Upper lobe of right lung (tissue), 1 donor: ENCODE measurements around the gene ZNF845. TPM values are rescaled to one million over a fixed set of nuclear protein-coding genes. Genes with fewer than 3 reads are reported as not detected.
"Not testable (repeated sequence)": the region's sequence is repeated elsewhere in the genome, so short reads cannot be mapped to it uniquely, and the experiment has no call there.

Source experiments
- ATAC-seq: fragments of 200-7000 bp; cut with Tn5 transposase; one replicate; pipeline ENCODE4 v1.9.1; 2020; ENCODE audit warnings: mild to moderate bottlenecking, moderate library complexity
- DNase-seq: peaks from one replicate; pipeline ENCODE4 v3.0.0-alpha.2; 2020
- H3K27ac ChIP-seq: fragments of 200-600 bp; one replicate; pipeline ENCODE4 v1.8.0; 2022
- H3K27me3 ChIP-seq: fragments of 200-600 bp; one replicate; pipeline ENCODE4 v1.8.0; 2022; ENCODE audit warnings: mild to moderate bottlenecking
- H3K36me3 ChIP-seq: fragments of 200-600 bp; one replicate; pipeline ENCODE4 v1.8.0; 2022
- H3K4me1 ChIP-seq: fragments of 200-600 bp; one replicate; pipeline ENCODE4 v1.8.0; 2022
- H3K4me3 ChIP-seq: fragments of 200-600 bp; one replicate; pipeline ENCODE4 v1.8.0; 2022; ENCODE audit warnings: mild to moderate bottlenecking
- H3K9me3 ChIP-seq: fragments of 200-600 bp; one replicate; pipeline ENCODE4 v1.8.0; 2022
- CTCF ChIP-seq: fragments of 200-600 bp; IDR thresholded peaks from one replicate; pipeline ENCODE4 v1.8.0; 2022; ENCODE audit warnings: antibody characterized with exemption
- intact Hi-C: fragments of 100-400 bp; cut with DNase I; formaldehyde crosslinking; loops from one replicate; pipeline ENCODE4 v1.11.0; 2022
- total RNA-seq: library from RNA; stranded (reverse); fragmentation: NEBNext Ultra II Directional; extraction: Animal tissue kit (Norgen Biotek cat#: 25700); gene quantifications from one replicate; pipeline ENCODE4 v1.2.1, GENCODE V29; 2021
- donor health status: DM: no; HTN: yes; CAD: no; lungs with severe emphysema.

Gene ZNF845
- total RNA-seq, 1 donor from 2014 or later: 7.8 TPM

DNA sequence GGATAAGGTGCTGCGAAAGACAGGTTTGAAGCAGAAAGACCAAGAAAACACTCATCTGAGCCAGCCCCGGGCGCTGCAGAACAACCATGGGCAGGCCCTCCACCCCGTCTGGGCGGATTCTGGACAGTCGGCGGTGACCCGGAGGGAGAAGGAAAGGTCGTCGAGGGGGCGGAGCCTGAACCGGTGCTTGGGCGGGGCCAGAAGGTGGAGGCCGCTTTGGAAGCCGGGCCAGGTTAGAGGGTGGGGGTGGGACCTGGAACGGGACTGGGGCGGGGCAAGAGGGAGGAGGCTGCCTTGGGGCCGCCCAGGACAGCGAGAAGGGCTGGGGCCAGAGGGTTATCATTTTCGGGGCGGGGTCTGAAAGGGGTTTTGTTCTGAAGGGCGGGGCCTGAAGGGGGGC is 56.4 kb downstream of the ZNF845 start:
- Histone ChIP-seq H3K4me1 (peaks cover 10% of the 10 kb centered on the region), H3K9me3 (peaks cover 7% of the 10 kb centered on the region), H3K4me3 (no peak overlapping the region), H3K27ac (no peak overlapping the region), H3K27me3 (no peaks in the 10 kb centered on the region), H3K36me3 (no peaks in the 10 kb centered on the region)
- no peak for TF ChIP-seq CTCF
- intact Hi-C loops: no loop called here
- no peak for ATAC-seq
- no peak for DNase-seq

- H3K9me3 ChIP-seq: no peaks in the 10 kb centered on the region
- TF ChIP-seq CTCF: no peak
- H3K27ac ChIP-seq: peak overlapping the region; percentile 81
- H3K4me1 ChIP-seq: peaks cover 21% of the 10 kb centered on the region
- intact Hi-C loops: no loop called here
- DNase-seq: peak; percentile 68
- H3K4me3 ChIP-seq: peak overlapping the region; percentile 79
- no peaks in the 10 kb centered on the region for H3K27me3 ChIP-seq
- peak; percentile 28 for ATAC-seq
- peaks cover 7% of the 10 kb centered on the region for H3K36me3 ChIP-seq
Observed at GRCh38 chr19:53394522-53394973, 61.0 kb downstream of the ZNF845 start.

- Histone ChIP-seq H3K27me3 (no peaks in the 10 kb centered on the region), H3K9me3 (no peaks in the 10 kb centered on the region), H3K4me1 (peaks cover 21% of the 10 kb centered on the region), H3K27ac (peak within 1 kb of the TSS; percentile 81), H3K36me3 (peaks cover 13% of the 10 kb centered on the region), H3K4me3 (peak within 1 kb of the TSS; percentile 79)
- DNase-seq (peak; percentile 97), ATAC-seq (peak; percentile 100)
- intact Hi-C loops: no loop called here
- TF ChIP-seq CTCF: peak; percentile 49
Observed at GRCh38 chr19:53394974-53395839, 61.7 kb downstream of the ZNF845 start, which contains the start of gene ZNF765. ZNF765 (plus strand) TSS chr19:53395149; CDS start chr19:53398016, 2,867 bp downstream.

GRCh38 chr19:53395840-53396524 is 62.4 kb downstream of the ZNF845 start:
- Histone ChIP-seq H3K4me1 (peaks cover 21% of the 10 kb centered on the region), H3K36me3 (peaks cover 21% of the 10 kb centered on the region), H3K27ac (peak overlapping the region; percentile 81), H3K4me3 (peak overlapping the region; percentile 79)
- H3K27me3 ChIP-seq, DNase-seq, H3K9me3 ChIP-seq, ATAC-seq, intact Hi-C loops: not testable (repeated sequence)

DNA sequence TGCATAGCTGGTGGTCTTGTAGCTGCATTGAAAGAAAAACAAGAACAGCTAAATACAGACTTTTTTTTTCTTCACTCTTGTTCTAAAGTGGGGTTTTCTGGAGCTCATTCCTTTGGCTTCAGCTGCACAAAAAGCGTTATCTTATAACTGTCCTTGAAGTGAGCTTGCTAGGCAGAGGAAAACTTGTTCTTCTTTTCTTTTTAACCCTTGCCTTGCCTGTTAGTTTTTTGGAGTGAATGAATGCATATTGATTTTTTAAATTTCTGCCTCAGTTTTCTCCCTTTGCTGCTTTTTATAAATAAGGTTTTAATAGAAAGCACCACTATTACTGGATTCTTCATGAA is 62.9 kb downstream of the ZNF845 start:
- Histone ChIP-seq H3K9me3 (no peaks in the 10 kb centered on the region), H3K27me3 (no peaks in the 10 kb centered on the region), H3K4me1 (peaks cover 21% of the 10 kb centered on the region), H3K4me3 (no peak overlapping the region), H3K36me3 (peaks cover 23% of the 10 kb centered on the region), H3K27ac (no peak overlapping the region)
- no peak for TF ChIP-seq CTCF
- no peak for ATAC-seq
- no peak for DNase-seq
- intact Hi-C loops: no loop called here

- H3K4me3 ChIP-seq, intact Hi-C loops, H3K27me3 ChIP-seq, H3K27ac ChIP-seq, DNase-seq, H3K9me3 ChIP-seq, ATAC-seq: not testable (repeated sequence)
- peaks cover 33% of the 10 kb centered on the region for H3K36me3 ChIP-seq
- H3K4me1 ChIP-seq: peaks cover 21% of the 10 kb centered on the region
Observed at GRCh38 chr19:53397918-53398317, 64.4 kb downstream of the ZNF845 start.

Other genes with a start within 250 kb of the ZNF845 start
- 35.3 TPM for gene ZNF160, start 230.3 kb upstream of the ZNF845 start, total RNA-seq
- 7.0 TPM for gene ZNF415, start 200.8 kb upstream of the ZNF845 start, total RNA-seq
- 16.2 TPM for gene ZNF347, start 174.7 kb upstream of the ZNF845 start, total RNA-seq
- gene ZNF665, start 140.4 kb upstream of the ZNF845 start, total RNA-seq: 6.0 TPM
- gene ZNF677, start 78.9 kb upstream of the ZNF845 start, total RNA-seq: 16.2 TPM
- gene VN1R2, start 75.5 kb upstream of the ZNF845 start, total RNA-seq: not detected
- not detected for gene VN1R4, start 66.0 kb upstream of the ZNF845 start, total RNA-seq
- 9.4 TPM for gene ZNF525, start 32.0 kb downstream of the ZNF845 start, total RNA-seq
- 12.4 TPM for gene ZNF765, start 61.4 kb downstream of the ZNF845 start, total RNA-seq
- 12.1 TPM for gene ZNF761, start 98.2 kb downstream of the ZNF845 start, total RNA-seq
- gene ZNF813, start 134.0 kb downstream of the ZNF845 start, total RNA-seq: 4.6 TPM
- 30.1 TPM for gene ZNF331, start 204.4 kb downstream of the ZNF845 start, total RNA-seq